SK-N-SH (cell line): Measurements from ENCODE around the gene INTS6L. TPM values are rescaled to one million over a fixed set of nuclear protein-coding genes. Genes with fewer than 3 reads are reported as not detected.

ENCODE experiments used
- CTCF ChIA-PET: fragments of 300-600, 350-600 bp; formaldehyde crosslinking; extraction: SDS; loops from one replicate; lab custom pipeline; 2021; lab: Yijun Ruan, JAX
- POLR2A ChIA-PET: fragments of 350-600 bp; sonication (Branson Sonifier 250); formaldehyde crosslinking; extraction: SDS; loops from one replicate; lab custom pipeline; 2020; ENCODE audit warnings: antibody characterized with exemption, inconsistent platforms; lab: Yijun Ruan, JAX
- DNase-seq: peaks from one replicate; pipeline ENCODE4 v3.0.0; 2012
- H2AFZ ChIP-seq: fragments of 200-600 bp; sonication (generic); 2 replicates; pipeline ENCODE4 v1.8.1; 2016; ENCODE audit warnings: antibody characterized with exemption, mild to moderate bottlenecking, low read depth
- H3F3A ChIP-seq: fragments of 200-600 bp; sonication (generic); replicated peaks from 2 replicates; pipeline ENCODE3; 2016; ENCODE audit warnings: antibody characterized with exemption, mild to moderate bottlenecking; ENCODE audit not compliant: insufficient read depth
- H3K27ac ChIP-seq, 2 experiments: fragments of 200-500 bp in 1 of 2; fragments of 200-600 bp in 1 of 2; sonication (Bioruptor generic) in 1 of 2; sonication (generic), shearing (Covaris generic) in 1 of 2; 2 replicates each; pipeline versions ENCODE4 v1.5.1 to v1.6.1; 2014 to 2016; ENCODE audit warnings: low read depth in 2 of 2, inconsistent platforms in 1 of 2, low read length in 1 of 2, mild to moderate bottlenecking in 1 of 2, mixed read lengths in 1 of 2
- H3K27me3 ChIP-seq: fragments of 200-600 bp; sonication (generic), shearing (Covaris generic); 2 replicates; pipeline ENCODE4 v1.6.1; 2016; ENCODE audit warnings: mixed run types; ENCODE audit not compliant: insufficient read depth
- H3K36me3 ChIP-seq, 2 experiments: fragments of 200-500 bp in 1 of 2; fragments of 200-600 bp in 1 of 2; sonication (Bioruptor generic) in 1 of 2; sonication (generic) in 1 of 2; replicated peaks in 1 of 2; 2 replicates each; pipeline versions ENCODE3 to v1.5.1; 2014 to 2016; ENCODE audit warnings: low read length in 1 of 2, mild to moderate bottlenecking in 1 of 2; ENCODE audit not compliant: insufficient read depth in 2 of 2, control insufficient read depth in 1 of 2
- H3K4me1 ChIP-seq, 2 experiments: fragments of 200-500 bp in 1 of 2; fragments of 200-600 bp in 1 of 2; sonication (Bioruptor generic) in 1 of 2; sonication (generic), shearing (Covaris generic) in 1 of 2; 2 replicates each; pipeline versions ENCODE4 v1.5.1 to v1.6.1; 2014 to 2016; ENCODE audit warnings: low read depth in 1 of 2, low read length in 1 of 2, mixed run types in 1 of 2; ENCODE audit not compliant: insufficient read depth in 2 of 2, control insufficient read depth in 1 of 2
- H3K4me2 ChIP-seq: fragments of 200-600 bp; sonication (generic), shearing (Covaris generic); 2 replicates; pipeline ENCODE4 v1.6.1; 2017; ENCODE audit warnings: mixed run types
- H3K4me3 ChIP-seq, 2 experiments: fragments of 200-500 bp in 1 of 2; fragments of 200-600 bp in 1 of 2; sonication (Bioruptor generic) in 1 of 2; sonication (generic), shearing (Covaris generic) in 1 of 2; 2 replicates each; pipeline versions ENCODE4 v1.5.1 to v1.8.1; 2014 to 2016; ENCODE audit warnings: low read depth in 2 of 2, inconsistent platforms in 1 of 2, low read length in 1 of 2, mild to moderate bottlenecking in 1 of 2, mixed read lengths in 1 of 2, moderate library complexity in 1 of 2
- H3K79me2 ChIP-seq: fragments of 200-600 bp; sonication (generic); 2 replicates; pipeline ENCODE4 v1.8.1; 2017; ENCODE audit warnings: mild to moderate bottlenecking; ENCODE audit not compliant: insufficient read depth
- H3K9ac ChIP-seq: fragments of 200-600 bp; sonication (generic); 2 replicates; pipeline ENCODE4 v1.6.1; 2017; ENCODE audit warnings: mixed run types
- H3K9me2 ChIP-seq: fragments of 200-600 bp; sonication (generic); 2 replicates; pipeline ENCODE4 v1.6.1; 2017; ENCODE audit warnings: mixed run types
- H3K9me3 ChIP-seq: fragments of 200-600 bp; sonication (generic); 2 replicates; pipeline ENCODE4 v1.6.1; 2017; ENCODE audit warnings: mixed run types, mild to moderate bottlenecking, moderate library complexity
- H4K20me1 ChIP-seq: fragments of 200-600 bp; sonication (generic); 2 replicates; pipeline ENCODE4 v1.6.1; 2017; ENCODE audit warnings: mild to moderate bottlenecking, mixed run types; ENCODE audit not compliant: insufficient read depth
- CHD2 ChIP-seq: fragments of 150-350 bp; IDR thresholded peaks from 2 replicates; pipeline ENCODE4 v1.6.1; 2018; ENCODE audit warnings: low read length; ENCODE audit not compliant: partially characterized antibody
- EP300 ChIP-seq, 2 experiments: IDR thresholded peaks; 2 replicates each; pipeline versions ENCODE4 v1.4.0 to v1.6.1; 2012; ENCODE audit warnings: borderline replicate concordance in 1 of 2, low read depth in 1 of 2, low read length in 1 of 2
- EZH2phosphoT487 ChIP-seq: fragments of 200-600 bp; sonication (generic); IDR thresholded peaks from 2 replicates; pipeline ENCODE4 v1.6.1; 2017; ENCODE audit warnings: low read depth, mixed run types, mild to moderate bottlenecking, antibody characterized with exemption, moderate library complexity, borderline replicate concordance
- GATA2 ChIP-seq: sonication (generic); formaldehyde crosslinking; IDR thresholded peaks from 2 replicates; pipeline ENCODE4 v1.5.0; 2020; ENCODE audit warnings: mild to moderate bottlenecking, missing genetic modification reagents
- RFX5 ChIP-seq: IDR thresholded peaks from 2 replicates; pipeline ENCODE4 v1.6.1; 2012; ENCODE audit warnings: mild to moderate bottlenecking, improper control_type of control experiment, low read length
- SIN3A ChIP-seq: IDR thresholded peaks from 2 replicates; pipeline ENCODE4 v1.6.1; 2012; ENCODE audit warnings: low read depth, mild to moderate bottlenecking, low read length, moderate library complexity, borderline replicate concordance
- TAF1 ChIP-seq: IDR thresholded peaks from 2 replicates; pipeline ENCODE4 v1.6.1; 2012; ENCODE audit warnings: low read depth, mild to moderate bottlenecking, low read length, moderate library complexity, borderline replicate concordance
- TCF12 ChIP-seq: IDR thresholded peaks from 2 replicates; pipeline ENCODE4 v1.4.0; 2012
- YY1 ChIP-seq: IDR thresholded peaks from 2 replicates; pipeline ENCODE4 v1.4.0; 2012; ENCODE audit warnings: low read depth, mild to moderate bottlenecking
- WGBS: methylation state at CpG from one replicate; pipeline ENCODE4 v1.1.6; 2017; ENCODE audit warnings: low lambda C conversion rate; 5-methylcytosine and 5-hydroxymethylcytosine counted together
- polyA plus RNA-seq, 3 experiments: library from polyadenylated mRNA; depleted of rRNA; stranded (reverse); fragments of >200 nt; gene quantifications; 2 replicates each; pipeline ENCODE4 v1.2.3, GENCODE V29; 2012
- TF ChIP-seq, protein P1 (sequence below): fragments of 200-600 bp; sonication (generic); IDR thresholded peaks from 2 replicates; pipeline ENCODE4 v1.6.1; 2017; ENCODE audit warnings: antibody characterized with exemption, mild to moderate bottlenecking, moderate library complexity

Gene INTS6L
- polyA plus RNA-seq, 1 of the 3 experiments (the other 2 are of a cell fraction) = 2.0 TPM

- no peaks in the 10 kb centered on the region for H3F3A ChIP-seq
- H2AFZ ChIP-seq = no peak overlapping the region
- H3K36me3 ChIP-seq = no peaks in the 10 kb centered on the region
- no peaks in the 10 kb centered on the region for H3K27me3 ChIP-seq
- H3K9me2 ChIP-seq = no peaks in the 10 kb centered on the region
- no peaks in the 10 kb centered on the region for H3K79me2 ChIP-seq
- DNase-seq = no peak
- ChIA-PET POLR2A (no interaction called here), CTCF (interaction anchor here (1.3 kb wide), 1 partner anchor 35 kb away, joined by 3 read pairs; no protein-coding TSS in a partner anchor)
- H3K4me1 ChIP-seq = no peaks in the 10 kb centered on the region
- WGBS = 11% methylated on average over 1 of the region's 1 CpG
- no peak overlapping the region for H3K4me3 ChIP-seq
- H3K9ac ChIP-seq = no peak overlapping the region
- no peaks in the 10 kb centered on the region for H3K9me3 ChIP-seq
- no peaks in the 10 kb centered on the region for H4K20me1 ChIP-seq
- H3K4me2 ChIP-seq = no peak overlapping the region
- no peak overlapping the region for H3K27ac ChIP-seq
- no peak for TF ChIP-seq EZH2phosphoT487
- no peak for TF ChIP-seq TCF12
- no peak for TF ChIP-seq CHD2
- no peak for TF ChIP-seq EP300 (IDR thresholded peaks at IDR 0.05; ENCODE audit: borderline replicate concordance in 1 of 2, low read depth in 1 of 2, low read length in 1 of 2)
- no peak for TF ChIP-seq GATA2 (CRISPR knock-in tag)
- TF ChIP-seq RFX5 = no peak
- TF ChIP-seq, protein P1, sequence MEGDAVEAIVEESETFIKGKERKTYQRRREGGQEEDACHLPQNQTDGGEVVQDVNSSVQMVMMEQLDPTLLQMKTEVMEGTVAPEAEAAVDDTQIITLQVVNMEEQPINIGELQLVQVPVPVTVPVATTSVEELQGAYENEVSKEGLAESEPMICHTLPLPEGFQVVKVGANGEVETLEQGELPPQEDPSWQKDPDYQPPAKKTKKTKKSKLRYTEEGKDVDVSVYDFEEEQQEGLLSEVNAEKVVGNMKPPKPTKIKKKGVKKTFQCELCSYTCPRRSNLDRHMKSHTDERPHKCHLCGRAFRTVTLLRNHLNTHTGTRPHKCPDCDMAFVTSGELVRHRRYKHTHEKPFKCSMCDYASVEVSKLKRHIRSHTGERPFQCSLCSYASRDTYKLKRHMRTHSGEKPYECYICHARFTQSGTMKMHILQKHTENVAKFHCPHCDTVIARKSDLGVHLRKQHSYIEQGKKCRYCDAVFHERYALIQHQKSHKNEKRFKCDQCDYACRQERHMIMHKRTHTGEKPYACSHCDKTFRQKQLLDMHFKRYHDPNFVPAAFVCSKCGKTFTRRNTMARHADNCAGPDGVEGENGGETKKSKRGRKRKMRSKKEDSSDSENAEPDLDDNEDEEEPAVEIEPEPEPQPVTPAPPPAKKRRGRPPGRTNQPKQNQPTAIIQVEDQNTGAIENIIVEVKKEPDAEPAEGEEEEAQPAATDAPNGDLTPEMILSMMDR = no peak; the same call in 1 of the 2 replicates
Measured at GRCh38 chrX:135516376-135516775, 4.1 kb upstream of the INTS6L start.

DNA sequence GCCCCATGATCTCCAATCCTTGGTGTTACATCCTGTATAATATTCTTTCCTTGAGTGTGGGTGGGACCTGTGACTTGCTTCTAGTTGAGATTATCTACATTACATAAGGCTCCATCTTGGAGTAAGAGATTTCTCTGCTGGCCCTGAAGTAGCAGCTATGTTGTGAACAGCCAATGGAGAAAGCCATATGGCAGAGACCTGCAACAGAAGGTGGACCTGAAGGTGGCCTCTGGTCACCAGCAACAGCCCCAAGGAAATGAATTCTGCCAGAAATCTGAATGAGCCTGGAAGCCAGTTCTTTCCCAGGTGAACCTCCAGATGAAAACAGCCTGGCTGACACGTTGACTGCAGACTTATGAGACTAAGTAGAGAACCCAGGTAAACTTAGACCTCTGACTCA, 2.3 kb upstream of the INTS6L start:
- POLR2A ChIA-PET = no interaction called here
- Histone ChIP-seq H3K36me3 (no peaks in the 10 kb centered on the region), H3K9ac (no peak overlapping the region), H3K79me2 (no peaks in the 10 kb centered on the region), H3K4me2 (no peak overlapping the region), H3K9me3 (no peaks in the 10 kb centered on the region), H3K4me3 (no peak overlapping the region), H4K20me1 (no peaks in the 10 kb centered on the region), H2AFZ (no peak overlapping the region), H3K27me3 (no peaks in the 10 kb centered on the region), H3K27ac (no peak overlapping the region), H3K4me1 (no peaks in the 10 kb centered on the region), H3F3A (peaks cover 3% of the 10 kb centered on the region), H3K9me2 (no peaks in the 10 kb centered on the region)
- TF ChIP-seq TAF1 = no peak
- no peak for TF ChIP-seq YY1
- no peak for TF ChIP-seq SIN3A
- TF ChIP-seq EZH2phosphoT487 = no peak
- no peak for DNase-seq
- CTCF ChIA-PET = no interaction called here
- 63% methylated on average over 1 of the region's 1 CpG for WGBS
